IPS DF 19.7 (cell line): ENCODE results near the gene C2CD3.
"Not testable (repeated sequence)": the region's sequence is repeated elsewhere in the genome, so short reads cannot be mapped to it uniquely, and the experiment has no call there.

ENCODE experiments used
- DNase-seq: peaks from one replicate; pipeline ENCODE4 v3.0.0-alpha.2; 2013; ENCODE audit warnings: low read depth, low spot score

C2CD3 gene

GRCh38 chr11:74162681-74163467 lies 7.9 kb downstream of the C2CD3 start:
- DNase-seq = no peak

- no peak for DNase-seq
These were observed 11.2 kb downstream of the C2CD3 start for GRCh38 chr11:74159642-74160041.

GRCh38 chr11:74157169-74157568 lies 13.6 kb downstream of the C2CD3 start:
- no peak for DNase-seq

GRCh38 chr11:74154620-74155281 lies 16.1 kb downstream of the C2CD3 start:
- no peak for DNase-seq

GRCh38 chr11:74153224-74153623 lies 17.6 kb downstream of the C2CD3 start:
- DNase-seq = no peak

- no peak for DNase-seq
These were observed 23.4 kb downstream of the C2CD3 start for GRCh38 chr11:74147199-74147929.

GRCh38 chr11:74144592-74144991 lies 26.2 kb downstream of the C2CD3 start:
- no peak for DNase-seq

GRCh38 chr11:74142624-74143023 lies 28.2 kb downstream of the C2CD3 start:
- no peak for DNase-seq

- no peak for DNase-seq
These were observed 28.9 kb downstream of the C2CD3 start for GRCh38 chr11:74141908-74142307.

- peak; percentile 48 for DNase-seq
These were observed 29.5 kb downstream of the C2CD3 start for GRCh38 chr11:74141241-74141695.

GRCh38 chr11:74139919-74140431 lies 30.8 kb downstream of the C2CD3 start:
- DNase-seq = not testable (repeated sequence)

GRCh38 chr11:74139151-74139918 lies 31.5 kb downstream of the C2CD3 start:
- DNase-seq = no peak

- no peak for DNase-seq
These were observed 32.2 kb downstream of the C2CD3 start for GRCh38 chr11:74138572-74138971.

GRCh38 chr11:74138021-74138420 lies 32.8 kb downstream of the C2CD3 start:
- no peak for DNase-seq

- no peak for DNase-seq
These were observed 35.5 kb downstream of the C2CD3 start for GRCh38 chr11:74135127-74135840.

GRCh38 chr11:74134661-74135060 lies 36.1 kb downstream of the C2CD3 start:
- DNase-seq = no peak

GRCh38 chr11:74133436-74133835 lies 37.4 kb downstream of the C2CD3 start:
- no peak for DNase-seq

GRCh38 chr11:74132833-74133232 lies 38.0 kb downstream of the C2CD3 start:
- DNase-seq = no peak

GRCh38 chr11:74129121-74129520 lies 41.7 kb downstream of the C2CD3 start:
- DNase-seq = not testable (repeated sequence)

- no peak for DNase-seq
These were observed 47.8 kb downstream of the C2CD3 start for GRCh38 chr11:74123008-74123448.

GRCh38 chr11:74121804-74122203 lies 49.0 kb downstream of the C2CD3 start:
- no peak for DNase-seq
